H4 (cell line): Measurements from ENCODE around the gene SLC35F4. TPM values are rescaled to one million over a fixed set of nuclear protein-coding genes. Genes with fewer than 3 reads are reported as not detected.
A peak's percentile ranks its signal among the peaks of the same experiment; 100 is the strongest.

Experiments used
- DNase-seq: peaks from one replicate; pipeline ENCODE4 v3.0.0-alpha.2; 2015; ENCODE audit warnings: low spot score
- total RNA-seq: library from RNA; depleted of rRNA; stranded (reverse); fragments of >200 nt; shearing (Covaris generic); gene quantifications from 2 replicates; pipeline ENCODE4 v1.2.3, GENCODE V29; 2014

Gene SLC35F4
- total RNA-seq, 1 experiment from 2014 or later, result not detected

DNA sequence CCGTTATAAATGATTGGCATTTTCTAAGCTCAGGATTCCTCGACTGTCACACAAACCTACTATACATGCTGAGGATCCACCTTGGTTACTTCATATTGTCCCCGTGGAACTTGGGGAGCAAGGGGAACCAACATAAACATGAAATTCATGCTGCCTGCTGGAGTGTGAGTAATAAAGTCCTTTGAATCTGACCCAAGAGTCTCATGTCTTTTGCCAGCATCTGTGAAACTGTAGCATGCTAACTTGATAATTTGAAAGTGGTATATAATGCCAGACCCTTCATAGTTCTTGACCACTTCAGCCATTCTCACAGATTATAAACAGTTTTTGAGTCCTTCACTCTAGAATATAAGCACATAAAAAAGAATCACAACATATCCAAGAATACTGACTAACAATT lies 17.1 kb downstream of the SLC35F4 start:
- no peak for DNase-seq

DNA sequence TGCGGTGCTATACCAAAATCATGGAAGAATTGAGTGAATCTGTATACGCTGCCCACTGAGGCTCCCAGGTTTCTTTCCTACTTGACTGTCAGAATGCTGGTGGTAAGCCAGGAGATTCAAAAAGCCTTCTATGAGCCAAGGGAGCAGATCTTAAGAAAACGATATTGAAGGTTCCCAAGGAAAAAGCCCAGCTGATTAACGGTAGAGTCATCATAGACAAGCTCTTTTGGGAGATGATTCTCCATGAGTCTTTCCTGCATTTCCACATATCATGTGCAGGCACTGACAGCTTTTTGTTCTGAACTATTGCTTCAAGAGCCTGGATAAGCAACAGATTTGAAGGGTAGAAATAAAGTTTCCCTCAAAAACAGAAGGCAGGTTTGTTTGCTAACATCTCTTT lies 17.5 kb downstream of the SLC35F4 start:
- no peak for DNase-seq

DNA sequence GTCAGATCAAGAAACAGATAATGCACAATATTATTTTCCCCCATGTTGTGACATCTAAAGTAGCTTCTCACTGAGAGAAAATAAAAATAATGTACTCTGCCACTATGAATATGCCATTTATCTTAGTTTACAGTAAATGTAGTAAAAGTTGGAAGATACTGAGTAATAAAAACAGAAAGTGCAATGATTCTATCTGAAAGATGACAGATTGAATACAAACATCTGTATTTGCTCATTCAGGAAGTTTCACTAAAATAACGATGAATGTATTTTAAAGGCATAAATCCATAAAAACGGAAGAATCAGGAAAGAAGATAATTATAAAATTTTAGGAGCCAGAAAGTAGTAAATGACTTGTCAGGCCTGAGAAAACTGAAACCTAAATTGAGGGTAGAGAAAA lies 18.2 kb downstream of the SLC35F4 start:
- no peak for DNase-seq

DNA sequence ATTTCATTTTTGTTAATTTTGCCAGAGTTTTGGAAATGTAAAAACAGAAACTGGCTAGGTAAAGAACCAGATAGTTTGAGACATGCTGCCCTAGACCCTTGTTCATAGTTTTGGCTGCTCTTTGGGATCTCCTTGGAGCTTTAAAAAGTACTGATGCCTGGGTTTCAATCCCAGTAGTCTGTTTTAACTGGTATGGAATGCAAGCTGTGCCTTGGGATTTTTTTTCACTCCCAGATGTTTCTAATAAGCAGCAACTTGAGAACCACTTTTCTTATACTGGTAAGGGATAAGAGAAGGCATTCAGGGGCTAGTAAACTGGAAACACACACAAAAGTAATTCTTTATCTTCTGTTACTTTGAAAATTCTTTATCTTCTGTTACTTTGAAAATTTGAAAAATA lies 18.8 kb downstream of the SLC35F4 start:
- DNase-seq, result no peak

DNA sequence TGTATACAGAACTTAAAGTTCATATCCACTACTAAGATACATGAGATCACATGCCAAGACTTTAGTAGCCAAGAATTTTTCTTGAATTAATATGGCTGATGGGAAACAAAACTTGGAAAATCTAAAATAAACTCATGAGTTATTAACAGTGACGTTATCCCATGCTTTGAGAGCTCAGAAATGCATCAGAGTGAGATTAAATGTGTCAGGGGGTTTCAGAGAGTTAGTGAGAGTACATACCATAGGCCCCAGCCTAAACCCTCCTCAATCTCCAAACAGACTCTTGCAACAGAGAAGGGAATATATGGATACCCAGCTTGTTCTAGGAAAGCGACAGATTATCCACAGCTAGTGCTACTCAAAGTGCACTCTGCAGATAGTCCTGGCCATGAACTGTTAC lies 19.3 kb downstream of the SLC35F4 start:
- no peak for DNase-seq

DNA sequence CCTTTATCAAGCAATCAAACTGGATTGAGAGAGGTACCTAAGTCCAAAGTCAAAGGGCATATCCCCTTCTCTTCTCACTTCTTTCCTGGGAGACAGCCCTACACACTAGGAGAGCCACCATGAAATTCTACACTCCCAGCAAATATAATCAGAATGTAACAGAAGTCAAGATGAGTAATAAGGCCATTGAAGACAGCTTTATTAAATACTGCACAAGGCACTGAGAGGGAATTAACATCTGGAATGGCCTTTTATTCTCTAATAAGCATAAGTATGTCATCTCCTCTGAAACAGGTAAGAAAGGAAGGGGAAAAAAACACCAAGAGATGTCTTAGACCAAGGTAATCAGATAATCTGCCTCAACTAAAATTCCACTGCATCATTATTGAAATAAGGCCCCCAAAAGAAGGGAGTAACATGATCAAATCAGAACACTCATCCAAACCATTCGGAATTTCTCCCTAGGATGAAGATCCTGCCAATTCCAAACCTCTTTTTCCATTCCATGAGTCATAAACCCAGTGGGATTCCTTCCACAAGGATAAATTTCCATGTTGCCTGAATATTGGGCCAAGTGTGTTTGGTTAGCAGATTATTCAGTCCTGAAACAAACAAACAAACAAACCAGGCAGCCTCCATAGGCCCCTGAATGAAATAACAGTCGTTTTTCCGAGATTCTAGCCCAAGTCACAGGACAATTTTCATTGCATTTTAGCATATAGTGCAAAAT lies 19.9 kb downstream of the SLC35F4 start:
- DNase-seq, result no peak

DNA sequence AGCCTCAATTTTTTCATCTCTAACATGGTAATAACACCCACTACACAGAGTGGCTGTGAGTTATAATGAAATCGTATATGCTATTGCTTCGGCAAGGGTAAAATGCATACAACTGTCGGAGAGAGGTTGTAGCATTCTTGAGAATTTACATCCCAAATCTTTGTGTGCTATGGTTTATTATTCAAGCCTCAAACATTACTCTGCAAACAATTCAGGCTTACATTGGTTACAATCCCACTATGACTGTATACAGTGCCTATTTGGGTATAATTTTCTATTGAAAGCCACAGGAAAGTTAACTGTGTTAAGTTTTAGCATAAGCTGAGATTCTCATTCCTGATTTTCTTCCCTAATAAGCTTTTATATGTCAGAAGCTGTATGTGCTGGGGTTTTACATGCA lies 20.6 kb downstream of the SLC35F4 start:
- no peak for DNase-seq

DNA sequence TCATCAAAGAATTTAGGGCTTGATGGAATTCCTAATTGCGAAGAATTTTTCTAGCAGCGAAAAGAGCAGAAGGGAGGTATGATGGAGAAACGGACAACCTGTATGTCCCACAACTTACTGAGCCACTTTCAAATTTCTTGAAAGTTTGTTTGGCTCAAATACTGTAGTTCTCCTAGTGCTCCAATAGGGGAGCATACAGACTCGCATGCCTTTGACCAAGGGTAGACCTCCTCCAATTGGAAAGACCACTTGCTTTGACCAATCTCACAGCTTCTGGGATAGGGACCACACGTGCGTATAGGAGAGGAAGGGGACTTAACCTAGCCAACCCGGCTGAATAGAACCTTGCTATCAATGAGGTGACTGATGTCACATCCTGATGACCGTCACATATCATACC lies 28.6 kb downstream of the SLC35F4 start:
- no peak for DNase-seq

DNA sequence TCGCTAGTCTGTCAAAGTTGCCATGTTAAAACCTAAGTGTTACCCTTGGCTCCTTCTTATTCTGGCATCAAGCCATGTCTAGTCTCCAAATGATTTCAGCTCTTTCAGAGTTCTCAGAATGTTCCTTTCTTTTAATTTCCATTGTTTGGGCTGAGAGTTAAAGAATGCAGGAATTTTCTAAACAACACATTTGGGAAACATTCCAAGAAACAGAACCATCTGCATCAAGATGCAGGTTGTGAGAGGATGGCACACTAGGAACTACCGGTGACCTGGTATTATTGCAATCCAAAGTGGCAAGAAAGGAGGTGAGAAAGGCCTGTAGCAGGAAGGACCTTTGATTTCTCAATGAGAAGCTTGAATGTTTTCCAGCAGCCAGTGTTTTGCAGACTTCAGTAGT lies 30.1 kb downstream of the SLC35F4 start:
- DNase-seq, result no peak

DNA sequence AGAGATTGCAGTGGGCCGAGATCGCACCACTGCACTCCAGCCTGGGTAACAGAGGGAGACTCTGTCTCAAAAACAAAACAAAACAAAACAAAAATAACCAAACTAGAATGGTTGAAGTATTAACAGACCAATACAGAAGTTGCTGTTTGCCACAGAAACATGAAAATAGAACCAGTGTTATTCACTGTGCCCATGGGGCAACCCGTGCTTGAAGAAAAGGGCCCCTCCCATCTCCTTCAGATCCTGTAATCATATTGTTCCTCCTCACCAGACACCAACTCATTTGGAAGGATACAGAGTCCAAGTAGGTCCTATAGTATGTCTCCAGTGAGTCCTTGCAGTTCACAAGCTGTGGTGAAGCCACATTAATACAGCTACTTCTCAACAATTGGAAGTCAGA lies 30.9 kb downstream of the SLC35F4 start:
- DNase-seq, result no peak

DNA sequence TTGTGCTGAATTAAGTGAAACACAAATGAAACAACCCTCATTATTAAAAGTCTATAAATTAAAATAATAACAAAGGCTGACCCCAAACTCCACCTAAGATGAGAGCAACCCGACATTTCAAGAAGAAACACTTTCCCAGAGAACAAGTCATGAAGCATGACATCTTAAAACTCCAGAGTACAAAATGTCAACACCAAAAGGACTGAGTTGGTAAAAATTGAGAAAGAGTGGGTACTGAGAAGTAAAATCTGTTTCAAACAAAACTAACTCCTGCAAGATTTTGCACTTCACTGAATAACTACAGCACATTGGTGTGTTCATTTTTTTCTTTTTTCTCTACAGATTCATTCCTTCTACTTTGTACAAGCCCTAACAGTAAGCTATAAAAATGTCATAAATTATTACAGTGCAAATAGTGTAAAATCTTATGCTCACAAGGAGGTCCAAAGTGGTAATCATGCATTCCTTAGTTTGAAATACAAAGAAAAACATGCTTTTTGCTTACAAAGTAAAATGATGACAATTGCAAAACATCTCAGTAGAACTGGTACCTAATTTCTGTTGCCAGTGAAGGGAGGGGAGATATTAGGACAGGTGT lies 31.8 kb downstream of the SLC35F4 start:
- DNase-seq, result no peak

DNA sequence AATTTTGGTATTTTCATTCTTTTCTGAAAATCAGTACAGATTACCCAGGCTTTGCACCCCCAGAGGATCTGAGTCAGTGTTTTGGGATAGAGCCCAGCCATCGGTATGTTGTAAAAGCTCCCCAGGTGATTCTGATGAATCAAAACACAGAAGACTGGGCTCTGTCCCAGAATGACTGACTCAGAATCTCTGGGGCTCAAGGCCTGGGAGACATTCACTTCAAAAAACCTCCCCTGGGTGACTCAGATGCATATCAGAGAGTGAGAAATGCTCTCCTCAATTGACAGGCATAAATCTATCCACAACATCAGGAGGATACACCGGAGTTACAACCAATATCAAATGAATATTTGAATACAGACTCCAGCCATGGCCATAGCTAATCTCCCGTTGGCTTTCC lies 32.6 kb downstream of the SLC35F4 start:
- peak; percentile 46 for DNase-seq

DNA sequence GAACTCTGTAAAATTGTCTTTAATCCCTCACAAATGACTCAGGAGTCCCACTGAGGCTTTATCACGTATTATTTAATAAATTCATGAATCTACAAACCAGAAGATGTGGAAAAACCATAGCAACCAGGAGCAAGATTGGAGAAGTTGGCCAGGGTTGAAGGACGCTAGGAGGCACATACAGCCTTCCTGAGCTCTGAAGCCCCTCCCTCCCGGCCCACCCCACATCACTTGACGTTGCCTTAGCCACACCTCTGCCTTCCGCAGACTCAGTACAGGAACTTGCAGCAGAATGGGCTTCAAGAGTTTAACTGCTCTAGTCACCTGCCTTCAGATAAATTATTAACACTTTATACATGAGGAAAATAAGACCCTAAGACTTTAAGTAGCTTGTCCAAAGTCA lies 33.9 kb downstream of the SLC35F4 start:
- no peak for DNase-seq

DNA sequence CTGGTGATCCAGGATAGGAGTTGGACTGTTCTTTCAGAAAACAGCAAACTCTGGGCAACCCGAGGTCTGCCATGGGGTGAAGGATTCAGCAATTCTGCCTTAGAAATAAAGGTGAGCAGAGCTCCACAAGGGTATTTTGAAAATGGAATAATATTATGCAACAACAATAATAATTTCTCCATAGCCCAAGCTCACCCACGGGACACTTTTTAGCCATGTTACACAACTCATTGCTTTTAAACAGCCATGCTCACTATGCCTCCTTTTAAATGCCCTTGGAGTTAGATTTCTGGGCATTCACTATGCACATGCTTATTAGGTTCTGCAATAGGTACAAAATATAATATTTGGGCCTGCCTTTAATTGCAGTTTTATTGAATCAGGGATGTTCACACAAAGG lies 37.2 kb downstream of the SLC35F4 start:
- no peak for DNase-seq

DNA sequence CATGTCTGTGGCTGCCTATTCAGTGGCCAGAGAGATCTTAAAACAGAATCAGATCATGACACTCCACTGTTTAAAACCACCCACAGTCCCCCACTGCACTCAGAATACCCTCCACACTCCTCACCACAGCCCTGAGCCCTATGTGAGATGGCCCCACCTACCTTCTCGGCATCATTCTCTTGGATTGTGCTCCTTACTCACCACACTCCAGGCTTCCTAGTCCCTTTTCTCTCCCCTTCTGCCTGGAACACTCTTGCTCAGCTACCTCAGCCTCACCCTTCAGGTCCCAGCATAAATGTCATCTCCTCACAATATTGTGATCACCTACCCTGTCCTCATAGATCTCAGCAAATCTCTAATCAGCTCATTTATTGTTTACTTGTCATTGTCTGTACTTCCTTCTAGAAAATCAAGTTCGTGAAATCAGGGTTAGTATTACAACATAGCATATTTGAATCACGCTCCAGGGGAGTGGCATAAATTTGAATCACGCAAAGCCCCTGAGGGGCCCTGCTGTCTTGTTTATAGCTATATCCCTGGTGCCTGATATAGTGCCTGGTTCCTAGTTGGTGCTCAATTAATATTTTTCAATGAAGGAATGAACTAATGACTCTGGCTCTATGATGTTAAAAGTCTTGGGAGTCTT lies 42.8 kb downstream of the SLC35F4 start:
- DNase-seq, result no peak

DNA sequence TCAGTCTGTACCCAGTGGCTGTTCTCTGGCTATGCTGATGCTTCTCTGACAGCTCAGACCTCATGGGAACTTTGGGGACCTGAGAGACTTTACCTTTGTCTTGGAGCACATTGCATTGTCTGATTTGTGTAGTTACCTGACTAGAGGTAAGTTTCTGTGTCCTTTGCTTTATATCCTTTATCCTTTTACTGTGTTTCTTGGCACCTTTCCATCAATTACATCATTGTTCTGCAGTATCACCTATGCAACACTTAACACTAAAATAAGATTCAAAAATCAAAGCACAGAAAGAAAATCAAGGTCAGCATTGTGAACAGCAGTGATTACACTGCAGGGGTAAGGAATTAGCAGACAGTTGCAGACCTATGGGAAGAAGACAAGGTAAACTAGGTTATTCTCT lies 43.8 kb downstream of the SLC35F4 start:
- no peak for DNase-seq

DNA sequence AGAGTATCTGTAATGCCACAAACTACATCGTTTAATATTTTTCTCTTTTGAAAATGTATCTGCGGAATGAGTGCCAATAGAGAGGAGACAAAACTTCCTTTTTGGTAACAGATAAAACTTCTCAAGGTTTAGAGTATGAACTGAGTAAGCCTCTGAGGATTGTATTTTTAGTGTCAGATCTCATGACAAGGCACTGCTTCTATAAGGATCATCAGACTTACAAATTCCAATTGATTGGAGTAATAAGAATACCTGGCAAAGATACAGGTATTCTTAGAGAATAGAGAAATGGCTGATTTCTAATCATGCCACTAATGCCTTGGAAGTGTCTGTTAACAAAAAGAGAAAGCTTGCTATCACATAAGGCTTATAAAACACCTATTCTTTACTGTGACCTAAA lies 45.3 kb downstream of the SLC35F4 start:
- no peak for DNase-seq

DNA sequence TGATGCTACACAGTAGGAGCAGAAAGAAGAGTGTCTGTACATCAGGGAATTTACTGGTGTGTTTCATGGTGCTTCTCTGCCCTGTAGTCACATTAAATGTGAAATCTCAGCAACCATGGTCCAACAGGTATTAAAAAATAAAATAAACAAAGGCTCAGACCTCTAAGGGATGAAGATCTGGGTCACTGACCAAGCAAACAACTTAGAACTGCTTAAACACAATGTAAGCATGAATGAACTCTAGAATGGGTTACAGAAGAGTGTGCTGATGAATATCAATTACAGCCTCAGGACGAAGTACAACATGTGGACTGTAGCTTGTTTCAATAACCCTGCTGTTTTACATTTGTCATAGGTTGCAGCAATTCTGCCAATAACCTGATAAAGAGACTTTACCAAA lies 47.4 kb downstream of the SLC35F4 start:
- DNase-seq, result no peak

DNA sequence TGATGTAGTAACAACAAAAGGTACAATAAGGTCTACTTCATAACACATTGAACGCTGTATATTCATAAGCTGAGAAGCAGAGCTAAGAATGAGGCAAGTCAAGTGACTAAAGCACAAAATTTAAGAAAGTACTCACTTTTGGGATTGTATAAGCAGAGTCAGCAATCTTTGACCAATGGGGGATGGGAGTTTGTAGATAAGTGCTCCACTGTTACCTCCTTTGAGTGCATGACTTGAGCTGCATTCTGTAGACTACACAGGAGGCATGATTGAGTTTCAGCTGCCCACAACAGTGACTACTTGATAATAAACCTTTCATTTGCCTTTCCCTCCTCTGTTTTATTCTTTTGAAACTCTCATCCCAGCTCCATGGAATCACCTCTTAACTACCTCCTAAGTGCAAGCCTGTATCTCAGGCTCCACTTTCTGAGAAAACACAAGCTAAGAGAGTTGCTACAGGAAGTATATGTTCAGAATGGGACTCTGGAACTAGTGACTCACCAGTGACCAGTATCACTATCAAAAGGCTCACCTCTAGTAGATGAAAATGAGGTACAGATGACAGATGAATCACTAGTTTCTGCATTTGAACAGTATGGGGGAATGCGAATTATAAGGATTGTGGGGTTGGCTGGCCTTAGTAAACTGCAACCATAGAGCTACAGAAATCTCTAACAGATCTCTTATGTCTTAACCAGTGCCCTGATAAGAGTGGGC lies 49.2 kb downstream of the SLC35F4 start:
- no peak for DNase-seq

DNA sequence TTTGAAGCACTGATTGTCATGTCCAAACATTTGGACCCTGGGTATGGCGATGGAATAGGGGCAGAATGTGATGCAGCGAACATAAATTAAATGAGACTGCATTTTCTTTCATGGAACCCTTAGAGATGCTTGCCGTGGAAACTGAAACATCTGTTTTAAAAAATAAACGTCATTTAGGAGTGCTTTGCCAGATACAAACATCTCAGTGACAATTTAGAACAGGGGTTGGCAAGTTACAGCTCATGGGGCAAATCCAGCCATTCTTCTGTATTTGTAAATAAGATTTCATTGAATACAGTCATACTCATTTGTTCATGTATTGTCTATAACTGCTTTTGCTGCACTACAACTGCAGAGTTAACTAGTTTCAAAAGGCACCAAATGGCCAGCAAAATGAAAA lies 51.2 kb downstream of the SLC35F4 start:
- DNase-seq, result no peak

DNA sequence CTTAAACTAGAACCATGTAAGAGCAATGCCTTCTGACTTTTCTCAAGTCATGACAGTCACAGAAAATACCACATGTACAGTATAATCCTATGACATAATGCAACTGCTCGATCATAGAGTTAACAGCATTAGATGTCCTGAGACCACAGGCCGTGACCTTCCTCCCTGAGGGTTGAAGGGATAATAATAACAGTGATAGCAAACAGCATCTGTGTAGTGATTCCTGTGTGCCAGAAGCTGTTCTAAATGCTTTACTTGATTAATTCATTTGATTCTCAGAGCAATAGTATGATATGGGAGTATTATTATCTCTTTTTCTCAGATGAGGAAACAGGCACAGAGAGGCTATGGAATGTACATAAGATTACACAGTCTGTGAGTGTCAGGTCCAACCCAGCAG lies 53.2 kb downstream of the SLC35F4 start:
- no peak for DNase-seq

DNA sequence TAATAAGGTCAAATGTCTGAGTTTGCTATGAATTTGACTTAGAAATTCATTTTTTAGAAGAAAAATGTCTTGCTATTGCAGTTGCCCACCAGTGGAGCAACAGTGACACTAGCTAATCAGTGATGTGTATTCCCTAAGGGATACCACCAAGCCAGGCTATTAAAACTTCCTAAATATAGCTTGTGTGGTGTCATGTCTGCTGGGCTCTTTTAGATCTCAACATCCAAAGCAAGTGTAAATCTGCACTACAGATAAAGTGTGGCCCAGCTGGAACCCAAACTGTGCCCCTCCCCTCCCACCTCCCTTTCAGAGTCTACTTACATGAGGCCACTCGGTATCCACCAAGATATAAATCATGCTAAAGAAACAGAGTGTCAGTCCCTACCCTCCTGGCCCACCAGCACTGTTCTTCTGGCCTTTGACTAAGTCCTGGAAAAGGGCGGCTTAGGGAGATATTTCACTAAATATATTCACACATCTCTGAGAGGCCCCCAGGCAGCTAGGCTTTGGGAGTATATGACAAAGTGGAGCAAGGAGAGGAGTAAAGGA lies 53.8 kb downstream of the SLC35F4 start:
- no peak for DNase-seq

DNA sequence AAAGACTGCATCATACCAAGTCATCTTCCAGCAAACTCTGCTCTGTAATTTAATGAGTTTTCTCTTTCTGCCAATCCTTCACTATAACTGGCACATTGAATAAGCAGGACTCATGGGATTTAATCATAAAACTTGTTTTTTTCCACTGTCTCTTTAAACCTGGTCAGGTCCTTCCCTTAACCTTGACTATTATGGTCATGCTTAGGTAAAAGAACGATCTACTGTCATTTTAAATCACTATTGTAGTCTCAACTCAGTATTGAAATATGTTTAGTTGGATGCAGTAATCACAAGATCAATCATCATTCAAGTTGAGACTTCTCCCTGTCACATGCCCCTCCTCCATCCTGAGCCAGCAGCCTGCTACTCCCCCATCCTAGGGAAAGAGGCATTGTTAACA lies 56.1 kb downstream of the SLC35F4 start:
- DNase-seq, result no peak
